Measurements from ENCODE around the gene STK32C.
"Not testable (repeated sequence)": the region's sequence is repeated elsewhere in the genome, so short reads cannot be mapped to it uniquely, and the experiment has no call there.

Gene STK32C

GRCh38 chr10:132307823-132308586, at the start of gene STK32C:
STK32C (minus strand) TSS chr10:132307950; CDS start chr10:132307833, 117 bp downstream.
- DNase-seq, result peak; percentile 96

GRCh38 chr10:132356621-132357195, 49.0 kb upstream of the STK32C start:
- DNase-seq, result no peak

DNA sequence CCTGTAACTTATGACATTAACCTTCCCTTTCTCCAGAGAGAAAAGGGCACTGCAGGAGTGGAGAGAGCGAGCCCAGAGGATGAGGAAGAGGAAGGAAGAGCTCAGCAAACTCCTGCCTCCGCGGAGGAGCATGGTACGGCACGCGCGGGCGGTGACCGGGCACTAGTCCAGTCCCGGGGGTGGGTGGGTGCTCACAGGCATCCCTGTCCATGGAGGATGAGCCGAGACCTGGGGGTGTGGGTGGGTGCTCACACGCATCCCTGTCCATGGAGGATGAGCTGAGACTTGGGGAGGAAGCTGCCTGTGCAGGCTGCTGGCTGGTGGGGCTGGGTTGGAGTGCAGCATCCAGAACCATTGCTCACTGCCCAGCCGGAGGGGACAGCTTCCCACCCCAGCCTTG, 48.0 kb upstream of the STK32C start:
- DNase-seq, result no peak

- DNase-seq, result no peak
Measured at GRCh38 chr10:132355297-132355696, 47.5 kb upstream of the STK32C start.

GRCh38 chr10:132354356-132355094, 46.8 kb upstream of the STK32C start:
- DNase-seq, result no peak

GRCh38 chr10:132353456-132354355, 46.0 kb upstream of the STK32C start:
- no peak for DNase-seq

DNA sequence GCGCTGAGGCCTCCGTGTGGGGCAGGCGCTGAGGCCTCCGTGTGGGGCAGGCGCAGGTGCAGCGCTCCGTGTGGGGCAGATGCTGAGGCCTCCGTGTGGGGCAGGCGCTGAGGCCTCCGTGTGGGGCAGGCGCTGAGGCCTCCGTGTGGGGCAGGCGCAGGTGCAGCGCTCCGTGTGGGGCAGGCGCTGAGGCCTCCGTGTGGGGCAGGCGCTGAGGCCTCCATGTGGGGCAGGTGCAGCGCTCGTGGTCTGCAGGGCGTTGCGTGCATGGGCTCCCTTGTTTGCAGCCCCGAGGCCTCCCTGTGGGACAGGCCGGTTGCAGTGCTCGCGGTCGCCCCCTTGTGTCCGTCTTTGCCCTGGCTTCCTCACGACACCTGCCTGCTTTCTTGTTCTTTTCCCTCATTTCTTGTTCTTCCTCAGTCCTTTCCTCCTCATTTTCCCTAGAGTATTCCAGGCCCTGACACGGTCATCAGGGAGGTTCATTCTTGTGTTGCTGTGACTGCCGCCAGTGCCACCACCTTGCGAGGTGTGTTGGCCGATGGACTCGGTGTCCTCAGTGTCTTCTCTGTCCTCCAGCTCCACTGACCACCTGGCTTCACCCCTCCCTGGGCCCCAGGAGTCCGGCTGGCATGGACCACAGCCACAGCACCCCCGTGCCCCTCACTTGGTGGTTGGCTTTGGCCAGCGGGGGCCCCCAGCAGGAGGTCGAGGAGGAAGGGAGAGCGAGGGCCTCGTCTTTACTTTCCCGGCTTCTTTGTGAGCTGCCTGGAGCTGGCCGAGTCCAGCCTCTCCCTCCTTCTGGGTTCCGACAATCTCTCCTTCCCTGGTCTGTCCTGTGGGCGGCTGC, 44.9 kb upstream of the STK32C start:
- DNase-seq, result peak; percentile 78

GRCh38 chr10:132351611-132352010, 43.9 kb upstream of the STK32C start:
- DNase-seq, result no peak

- DNase-seq, result no peak
Measured at GRCh38 chr10:132350946-132351345, 43.2 kb upstream of the STK32C start.

DNA sequence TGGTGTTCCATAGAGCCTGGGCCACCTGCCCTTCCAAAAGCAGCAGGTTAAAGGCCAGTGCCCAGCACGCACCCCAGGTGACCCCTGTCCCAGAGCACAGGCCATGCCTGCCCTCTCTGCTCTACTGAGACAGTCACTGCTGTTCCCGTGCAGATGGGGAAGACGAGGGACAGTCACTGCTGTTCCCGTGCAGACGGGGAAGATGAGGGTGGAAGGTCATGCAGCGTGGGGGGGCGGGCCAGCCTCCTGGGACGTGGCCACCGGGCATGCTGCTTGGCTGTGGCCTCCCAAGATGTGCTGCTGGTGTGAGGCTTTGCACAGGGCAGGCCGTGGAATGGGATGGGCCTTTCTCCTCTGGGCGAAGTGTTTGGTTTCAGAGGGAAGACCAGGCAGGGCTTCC, 42.6 kb upstream of the STK32C start:
- no peak for DNase-seq

DNA sequence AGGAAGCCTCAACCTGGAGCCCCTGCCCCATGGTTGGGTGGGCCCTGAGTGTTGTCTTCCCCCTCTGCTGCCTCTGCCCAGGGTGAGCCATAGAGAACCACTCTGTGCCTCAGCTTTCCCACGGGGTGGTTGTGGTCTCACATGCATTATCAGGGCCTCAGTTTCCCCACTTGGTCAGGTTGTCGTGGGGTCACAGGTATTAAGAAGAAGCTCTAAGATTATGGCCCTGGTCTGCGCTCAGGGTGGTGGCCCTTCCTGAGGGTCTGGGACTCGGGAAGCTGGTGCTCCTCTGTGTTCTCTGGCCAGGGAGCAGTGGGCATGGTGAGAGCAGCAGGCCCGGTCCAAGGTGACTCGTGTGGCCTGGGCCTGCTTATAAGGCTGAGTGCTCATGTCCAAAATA, 42.0 kb upstream of the STK32C start:
- no peak for DNase-seq

DNA sequence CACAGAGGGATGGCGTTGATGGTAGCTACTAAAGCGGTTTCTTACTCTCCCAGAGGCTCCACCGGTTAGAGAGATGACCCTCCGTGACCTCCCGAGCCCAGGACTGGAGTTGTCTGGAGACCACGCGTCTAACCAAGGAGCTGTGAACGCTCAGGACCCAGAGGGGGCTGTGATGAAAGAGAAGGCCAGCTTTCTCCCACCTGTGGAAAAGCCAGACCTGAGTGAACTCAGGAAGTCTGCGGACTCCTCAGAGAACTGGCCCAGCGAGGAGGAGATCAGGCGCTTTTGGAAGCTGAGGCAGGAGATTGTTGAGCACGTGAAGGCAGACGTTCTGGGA, 40.1 kb upstream of the STK32C start:
- DNase-seq, result no peak

GRCh38 chr10:132347211-132347930, 39.6 kb upstream of the STK32C start:
- DNase-seq, result peak; percentile 9

DNA sequence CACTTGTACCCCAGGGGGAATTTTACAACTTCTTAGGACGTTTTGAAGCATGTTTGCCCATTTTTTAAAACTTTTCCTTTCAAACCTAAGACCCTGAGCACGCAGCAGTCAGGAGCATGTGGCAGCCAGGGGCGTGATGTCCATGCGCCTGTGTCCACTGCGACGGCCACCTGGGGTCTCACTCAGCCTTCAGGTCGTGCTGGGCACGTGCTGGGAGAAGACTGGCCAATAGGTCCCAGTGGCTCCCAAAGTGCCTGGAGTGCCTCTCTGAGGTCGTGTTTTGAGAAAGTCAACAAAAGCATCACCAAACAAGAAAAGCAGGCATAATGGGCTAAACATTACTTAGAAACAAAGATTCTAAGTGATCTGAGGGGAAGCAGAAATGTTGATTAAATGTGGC, 39.1 kb upstream of the STK32C start:
- no peak for DNase-seq

DNA sequence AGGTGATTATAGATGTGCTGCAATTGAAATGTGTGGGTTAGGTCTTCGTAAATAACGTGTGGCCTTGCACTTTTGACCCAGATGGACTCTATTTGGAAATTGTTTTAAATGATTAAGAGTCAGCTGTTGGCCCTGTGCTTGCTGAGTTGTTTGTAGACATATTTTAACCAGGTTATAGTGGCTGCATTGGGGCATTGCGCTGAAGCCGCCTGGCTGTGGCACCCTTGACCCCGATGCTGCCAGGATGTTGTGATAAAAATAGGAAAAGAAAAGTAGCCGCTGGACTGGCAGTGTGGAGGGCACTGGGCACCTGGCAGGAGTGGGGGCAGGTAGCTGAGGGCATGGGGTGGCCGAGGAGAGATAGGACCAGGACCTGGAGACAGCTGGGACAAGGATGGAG, 37.6 kb upstream of the STK32C start:
- DNase-seq, result no peak

DNA sequence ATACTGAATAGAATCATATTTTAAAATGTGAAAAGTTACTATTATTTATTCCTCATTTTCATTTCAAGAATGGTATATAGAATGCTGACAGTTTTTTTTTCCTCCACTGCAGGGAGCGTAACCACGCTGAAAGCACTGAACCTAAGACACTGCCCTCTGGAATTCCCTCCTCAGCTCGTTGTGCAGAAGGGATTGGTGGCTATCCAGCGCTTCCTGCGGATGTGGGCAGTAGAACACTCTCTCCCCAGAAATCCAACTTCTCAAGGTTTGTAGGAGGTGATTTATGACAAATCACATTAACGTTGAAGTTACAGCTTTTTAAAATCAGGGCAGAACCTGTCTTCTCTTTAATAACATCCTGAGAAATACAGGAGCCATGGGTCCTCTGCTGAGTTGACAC, 36.6 kb upstream of the STK32C start:
- DNase-seq, result no peak

DNA sequence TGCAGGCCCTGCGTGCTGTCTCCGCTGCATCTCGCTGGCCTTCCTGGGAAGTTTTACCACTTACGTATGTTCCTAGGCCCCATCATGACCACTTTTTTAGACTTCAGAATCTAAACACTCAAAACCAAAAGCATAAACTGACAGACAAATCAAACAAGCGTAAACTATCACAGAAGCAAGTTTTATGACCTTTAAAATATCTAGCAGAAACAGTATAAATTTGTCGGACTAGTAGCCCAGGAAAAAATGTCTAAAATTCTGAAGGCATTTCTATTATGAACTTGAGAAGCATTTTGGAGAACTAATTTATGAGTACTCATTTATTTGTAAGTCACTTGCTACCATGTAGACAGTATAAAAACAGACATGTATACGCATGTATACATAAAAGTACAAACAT, 34.8 kb upstream of the STK32C start:
- no peak for DNase-seq

DNA sequence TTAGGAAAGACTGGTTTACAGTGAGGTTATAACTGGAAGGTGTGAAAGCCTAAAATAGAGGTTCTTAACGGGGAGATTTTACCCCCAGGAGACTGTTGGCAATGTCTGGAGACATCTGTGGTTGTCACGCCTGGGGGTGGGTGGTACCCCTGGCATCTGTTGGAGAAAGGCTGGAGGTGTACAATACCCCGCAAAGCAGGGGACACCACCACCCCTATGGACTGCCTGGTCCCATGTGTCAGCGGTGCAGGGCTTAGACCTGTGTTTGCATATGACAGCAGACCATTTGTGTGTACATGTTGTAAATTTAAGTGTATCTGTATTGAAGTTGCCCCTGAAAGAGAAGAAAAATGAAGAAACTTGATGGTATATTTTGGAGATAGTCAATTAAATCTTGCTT, 34.0 kb upstream of the STK32C start:
- DNase-seq, result no peak

DNA sequence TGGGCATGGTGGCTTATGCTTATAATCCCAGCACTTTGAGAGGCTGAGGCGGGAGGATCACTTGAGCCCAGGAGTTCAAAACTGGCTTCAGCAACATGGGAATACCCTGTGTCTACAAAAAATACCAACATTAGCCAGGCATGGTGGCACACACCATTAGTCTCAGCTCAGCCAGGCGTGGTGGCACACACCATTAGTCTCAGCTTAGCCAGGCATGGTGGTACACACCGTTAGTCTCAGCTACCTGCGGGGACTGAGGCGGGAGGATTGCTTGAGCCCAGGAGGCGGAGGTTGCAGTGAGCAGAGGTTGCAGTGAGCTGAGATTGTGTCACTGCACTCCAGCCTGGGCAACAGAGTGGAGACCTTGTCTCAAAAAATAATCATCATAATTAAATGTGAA, 33.3 kb upstream of the STK32C start:
- DNase-seq, result no peak

DNA sequence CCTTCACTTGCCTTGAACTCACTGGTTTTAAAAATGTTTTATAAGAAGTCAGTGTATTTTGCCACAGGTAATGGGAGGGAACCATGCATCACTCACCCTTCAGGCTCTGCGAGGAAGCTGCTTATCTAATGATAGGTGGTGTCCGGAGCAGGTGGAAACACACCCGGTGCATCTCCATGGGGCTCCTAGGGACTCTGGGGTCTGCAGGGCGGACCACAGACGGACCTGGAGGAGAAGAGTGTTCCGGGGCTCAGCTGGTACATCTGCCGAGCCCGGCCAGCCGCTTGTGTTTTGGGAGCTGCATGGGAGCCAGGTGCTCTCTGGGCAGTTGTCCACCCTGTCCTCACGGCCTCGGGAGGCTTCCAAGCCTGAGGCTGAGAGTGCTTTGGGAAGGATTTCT, 31.5 kb upstream of the STK32C start:
- DNase-seq, result no peak

DNA sequence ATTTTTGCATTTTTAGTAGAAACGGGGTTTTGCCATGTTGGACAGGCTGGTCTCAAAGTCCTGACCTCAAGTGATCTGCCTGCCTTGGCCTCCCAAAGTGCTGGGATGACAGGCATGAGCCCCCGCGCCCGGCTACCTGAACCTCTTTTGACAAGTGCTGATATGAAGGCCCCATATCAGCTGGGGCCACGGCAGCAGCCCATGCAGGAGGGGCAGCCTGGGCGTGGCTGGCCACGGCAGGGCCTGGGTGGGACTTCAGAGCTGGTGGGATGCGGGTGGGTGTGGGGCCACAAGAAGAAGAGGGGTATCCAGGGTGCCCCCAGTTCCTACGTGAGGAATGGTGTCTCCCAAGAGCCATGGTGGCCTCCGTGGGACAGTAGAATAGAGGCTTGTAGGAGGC, 31.1 kb upstream of the STK32C start:
- DNase-seq, result no peak

- DNase-seq, result not testable (repeated sequence)
Measured at GRCh38 chr10:132337854-132338253, 30.1 kb upstream of the STK32C start.

All from femur (tissue), 1 donor.